Central memory CD4-positive, alpha-beta T cell (primary cell): ENCODE data around the gene OLFML2A.

Experiments
- DNase-seq: peaks from one replicate; pipeline ENCODE4 v3.0.0; 2022

Gene OLFML2A

GRCh38 chr9:124779368-124780059, 2.6 kb downstream of the OLFML2A start:
- no peak for DNase-seq

- no peak for DNase-seq
Observed at GRCh38 chr9:124780060-124780756, 3.3 kb downstream of the OLFML2A start.

- DNase-seq: no peak
Observed at GRCh38 chr9:124780757-124781151, 3.8 kb downstream of the OLFML2A start.

- no peak for DNase-seq
Observed at GRCh38 chr9:124781967-124782660, 5.2 kb downstream of the OLFML2A start.

- no peak for DNase-seq
Observed at GRCh38 chr9:124782661-124783574, 6.0 kb downstream of the OLFML2A start.

- no peak for DNase-seq
Observed at GRCh38 chr9:124783830-124784229, 6.9 kb downstream of the OLFML2A start.

GRCh38 chr9:124784509-124784908, 7.6 kb downstream of the OLFML2A start:
- no peak for DNase-seq

- no peak for DNase-seq
Observed at GRCh38 chr9:124786881-124787573, 10.1 kb downstream of the OLFML2A start.

GRCh38 chr9:124788542-124789217, 11.7 kb downstream of the OLFML2A start:
- no peak for DNase-seq

GRCh38 chr9:124789531-124789930, 12.6 kb downstream of the OLFML2A start:
- DNase-seq: no peak

- no peak for DNase-seq
Observed at GRCh38 chr9:124790301-124790700, 13.4 kb downstream of the OLFML2A start.

GRCh38 chr9:124790801-124791505, 14.0 kb downstream of the OLFML2A start:
- no peak for DNase-seq

GRCh38 chr9:124792257-124793014, 15.5 kb downstream of the OLFML2A start:
- DNase-seq: no peak

- no peak for DNase-seq
Observed at GRCh38 chr9:124793015-124793541, 16.1 kb downstream of the OLFML2A start.

- DNase-seq: no peak
Observed at GRCh38 chr9:124794902-124795491, 18.1 kb downstream of the OLFML2A start.

- no peak for DNase-seq
Observed at GRCh38 chr9:124795881-124796431, 19.0 kb downstream of the OLFML2A start.

- no peak for DNase-seq
Observed at GRCh38 chr9:124797343-124798103, 20.6 kb downstream of the OLFML2A start.
